ENCODE results near the gene SDS. TPM values are rescaled to one million over a fixed set of nuclear protein-coding genes. Genes with fewer than 3 reads are reported as not detected.

Gene SDS
- total and polyA plus RNA-seq, 8 donors, result 0.25 to 4.7 (median 1.4) TPM; not detected in 3

GRCh38 chr12:113443030-113443539 lies 39.4 kb upstream of the SDS start:
- no peak for TF ChIP-seq EP300 (IDR thresholded peaks at IDR 0.05)
- no peak for TF ChIP-seq POLR2A (IDR thresholded peaks at IDR 0.05)
- no peak for TF ChIP-seq POLR2AphosphoS5 (IDR thresholded peaks at IDR 0.05)
- TF ChIP-seq CTCF (IDR thresholded peaks at IDR 0.05), result no peak
- no peak for DNase-seq
- H3K36me3 ChIP-seq, result no peaks in the 10 kb centered on the region
- H3K27ac ChIP-seq, result no peak overlapping the region
- 78 to 96% (median 91%) methylated on average over 6 of the region's 6 CpGs for WGBS, 5 donors
- H3K9me3 ChIP-seq, result peaks cover 0 to 7% (median 5%) of the 10 kb centered on the region in 4 donors
- no peaks in the 10 kb centered on the region for H3K4me1 ChIP-seq
- H3K27me3 ChIP-seq, result peaks cover 0 to 81% (median 14%) of the 10 kb centered on the region in 3 donors
- intact Hi-C loops (cut with DNase I; ENCODE audit: low total_unique reads), result no loop called here
- no peak overlapping the region for H3K4me3 ChIP-seq

- Histone ChIP-seq H3K4me3 (no peak overlapping the region), H3K4me1 (no peaks in the 10 kb centered on the region), H3K9me3 (peaks cover 0 to 7% (median 4%) of the 10 kb centered on the region in 4 donors), H3K27me3 (peaks cover 0 to 67% (median 11%) of the 10 kb centered on the region in 3 donors), H3K36me3 (no peaks in the 10 kb centered on the region), H3K27ac (no peak overlapping the region)
- peak in 1 of 2 donors; percentile 58 for DNase-seq
- intact Hi-C loops (cut with DNase I; ENCODE audit: low total_unique reads), result no loop called here
- whole genome bisulfite sequencing, 5 donors, result 23 to 50% (median 35%) methylated on average over 14 of the region's 14 CpGs
- TF ChIP-seq CTCF (IDR thresholded peaks at IDR 0.05) (no peak), EP300 (IDR thresholded peaks at IDR 0.05) (no peak), POLR2AphosphoS5 (IDR thresholded peaks at IDR 0.05) (no peak), POLR2A (IDR thresholded peaks at IDR 0.05) (no peak)
Observed at GRCh38 chr12:113440947-113441782, 37.5 kb upstream of the SDS start.

- Histone ChIP-seq H3K4me1 (no peaks in the 10 kb centered on the region), H3K9me3 (peaks cover 0 to 1% (median under 1%) of the 10 kb centered on the region in 4 donors), H3K27ac (no peak overlapping the region), H3K27me3 (peaks cover 0 to 62% (median 11%) of the 10 kb centered on the region in 3 donors), H3K4me3 (no peak overlapping the region), H3K36me3 (no peaks in the 10 kb centered on the region)
- intact Hi-C loops (cut with DNase I; ENCODE audit: low total_unique reads), result no loop called here
- TF ChIP-seq EP300 (IDR thresholded peaks at IDR 0.05), result no peak
- no peak for TF ChIP-seq POLR2A (IDR thresholded peaks at IDR 0.05)
- WGBS, 5 donors, result 60 to 75% (median 67%) methylated on average over 7 of the region's 7 CpGs
- no peak for DNase-seq
Observed at GRCh38 chr12:113440336-113440735, 36.6 kb upstream of the SDS start.

- no peaks in the 10 kb centered on the region for H3K36me3 ChIP-seq
- peaks cover 0 to 55% (median 11%) of the 10 kb centered on the region in 3 donors for H3K27me3 ChIP-seq
- intact Hi-C loops (cut with DNase I; ENCODE audit: low total_unique reads), result no loop called here
- no peak overlapping the region for H3K4me3 ChIP-seq
- DNase-seq, result peak; percentile 39 to 73
- TF ChIP-seq POLR2AphosphoS5 (IDR thresholded peaks at IDR 0.05) (no peak), EP300 (IDR thresholded peaks at IDR 0.05) (no peak), CTCF (IDR thresholded peaks at IDR 0.05) (peak in 2 of 7 experiments; percentile 15 to 43)
- H3K4me1 ChIP-seq, result no peaks in the 10 kb centered on the region
- H3K9me3 ChIP-seq, result no peaks in the 10 kb centered on the region
- WGBS, 5 donors, result 25 to 40% (median 35%) methylated on average over 8 of the region's 8 CpGs
- H3K27ac ChIP-seq, result no peak overlapping the region
Observed at GRCh38 chr12:113439606-113440030, 35.9 kb upstream of the SDS start.

GRCh38 chr12:113439301-113439597 lies 35.6 kb upstream of the SDS start:
- no peak for DNase-seq
- Histone ChIP-seq H3K4me1 (no peaks in the 10 kb centered on the region), H3K27me3 (peaks cover 0 to 52% (median 11%) of the 10 kb centered on the region in 3 donors), H3K4me3 (no peak overlapping the region), H3K27ac (no peak overlapping the region), H3K36me3 (no peaks in the 10 kb centered on the region), H3K9me3 (no peaks in the 10 kb centered on the region)
- WGBS, 5 donors, result 39 to 43% (median 42%) methylated on average over 4 of the region's 4 CpGs
- TF ChIP-seq POLR2A (IDR thresholded peaks at IDR 0.05) (no peak), POLR2AphosphoS5 (IDR thresholded peaks at IDR 0.05) (no peak)
- intact Hi-C loops (cut with DNase I; ENCODE audit: low total_unique reads), result no loop called here
